H7 (cell line): ENCODE measurements around the gene FOSL1. TPM values are rescaled to one million over a fixed set of nuclear protein-coding genes. Genes with fewer than 3 reads are reported as not detected.

Source experiments
- DNase-seq: peaks from one replicate; pipeline ENCODE4 v3.0.0; 2012
- H3K27me3 ChIP-seq: 2 replicates; pipeline ENCODE4 v1.6.0; 2011; ENCODE audit warnings: mild to moderate bottlenecking, low read length; ENCODE audit not compliant: control insufficient read depth, insufficient read depth
- H3K36me3 ChIP-seq: replicated peaks from 2 replicates; pipeline ENCODE4 v1.5.1; 2011; ENCODE audit warnings: low read length; ENCODE audit not compliant: control insufficient read depth, insufficient read depth
- H3K4me3 ChIP-seq: 2 replicates; pipeline ENCODE4 v1.5.1; 2011; ENCODE audit warnings: low read depth, mild to moderate bottlenecking, control low read depth, low read length, moderate library complexity; ENCODE audit not compliant: insufficient read depth
- total RNA-seq: library from RNA; depleted of rRNA; stranded (reverse); fragments of >200 nt; shearing (Covaris generic); gene quantifications from 2 replicates; pipeline ENCODE4 v1.2.3, GENCODE V29; 2014

Gene FOSL1
- total RNA-seq, 1 experiment from 2014 or later = 0.48 TPM

GRCh38 chr11:65928667-65929066 lies 28.5 kb upstream of the FOSL1 start:
- Histone ChIP-seq H3K36me3 (no peaks in the 10 kb centered on the region), H3K27me3 (no peaks in the 10 kb centered on the region)
- no peak for DNase-seq

DNA sequence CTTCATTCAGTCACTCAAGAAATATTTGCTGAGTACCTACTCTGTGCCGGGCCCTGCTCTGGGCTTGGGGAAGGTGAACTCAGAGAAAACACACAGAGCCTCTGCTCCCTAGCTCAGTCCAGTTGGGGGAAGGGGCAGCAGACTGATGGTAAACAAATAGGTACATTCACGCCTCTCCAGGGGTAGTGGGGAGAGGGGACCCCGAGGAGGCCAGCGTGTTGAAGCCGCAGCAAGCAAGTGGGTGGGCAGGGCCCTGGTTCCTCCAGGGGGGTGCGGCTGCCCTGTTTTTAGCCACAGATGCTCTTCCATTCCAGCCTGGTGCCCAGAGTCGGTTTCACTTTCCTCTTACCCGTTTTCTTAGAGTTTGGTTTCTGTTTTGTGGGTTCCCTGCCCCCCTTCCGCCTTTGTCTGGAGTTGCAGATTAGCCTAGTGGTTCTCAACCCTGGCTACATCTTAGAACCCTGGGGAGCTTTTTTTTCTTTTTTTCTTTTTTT lies 27.8 kb upstream of the FOSL1 start:
- peak; percentile 62 for DNase-seq

More at GRCh38 chr11:65928667-65929066, 28.5 kb upstream of the FOSL1 start:
- H3K4me3 ChIP-seq = no peak overlapping the region

GRCh38 chr11:65925397-65925796 lies 25.2 kb upstream of the FOSL1 start:
- Histone ChIP-seq H3K36me3 (no peaks in the 10 kb centered on the region; the same call in none of the 2 replicates), H3K4me3 (no peak overlapping the region), H3K27me3 (no peaks in the 10 kb centered on the region)
- no peak for DNase-seq

More for the DNA sequence above, 27.8 kb upstream of the FOSL1 start:
- H3K36me3 ChIP-seq = no peaks in the 10 kb centered on the region
- H3K4me3 ChIP-seq = no peak overlapping the region
- H3K27me3 ChIP-seq = no peaks in the 10 kb centered on the region

GRCh38 chr11:65922565-65922964 lies 22.4 kb upstream of the FOSL1 start:
- DNase-seq = no peak
- H3K27me3 ChIP-seq = no peaks in the 10 kb centered on the region
- no peaks in the 10 kb centered on the region; the same call in none of the 2 replicates for H3K36me3 ChIP-seq
- H3K4me3 ChIP-seq = no peak overlapping the region

DNA sequence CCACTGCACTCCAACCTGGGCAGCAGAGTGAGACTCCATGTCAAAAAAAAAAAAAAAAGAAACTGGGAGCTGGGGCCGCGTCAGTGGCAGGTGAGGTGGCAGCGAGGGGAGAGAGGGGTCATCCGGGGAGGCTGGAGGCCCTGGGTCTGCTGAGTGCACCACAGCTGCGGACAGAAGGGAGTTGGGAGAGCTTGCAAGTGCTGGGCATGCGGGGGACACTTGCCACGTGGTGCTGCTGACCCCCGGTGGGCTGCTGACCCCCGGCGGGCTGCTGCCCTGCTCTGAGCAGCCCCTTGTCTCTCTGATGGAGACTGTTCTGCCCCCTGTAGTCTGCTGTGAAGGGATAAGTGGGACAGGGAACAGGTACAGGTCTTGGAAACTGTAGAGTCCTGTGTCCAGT lies 21.7 kb upstream of the FOSL1 start:
- H3K27me3 ChIP-seq = no peaks in the 10 kb centered on the region
- no peak for DNase-seq
- H3K36me3 ChIP-seq = no peaks in the 10 kb centered on the region; the same call in none of the 2 replicates
- H3K4me3 ChIP-seq = no peak overlapping the region

- Histone ChIP-seq H3K36me3 (no peaks in the 10 kb centered on the region; the same call in none of the 2 replicates), H3K27me3 (no peaks in the 10 kb centered on the region), H3K4me3 (no peak overlapping the region)
- no peak for DNase-seq
These were observed 20.9 kb upstream of the FOSL1 start for GRCh38 chr11:65921033-65921555.

- H3K4me3 ChIP-seq = peak overlapping the region; percentile 88
- H3K27me3 ChIP-seq = no peaks in the 10 kb centered on the region
- DNase-seq = no peak
- H3K36me3 ChIP-seq = no peaks in the 10 kb centered on the region; the same call in none of the 2 replicates
These were observed 20.2 kb upstream of the FOSL1 start for GRCh38 chr11:65920372-65920802.

DNA sequence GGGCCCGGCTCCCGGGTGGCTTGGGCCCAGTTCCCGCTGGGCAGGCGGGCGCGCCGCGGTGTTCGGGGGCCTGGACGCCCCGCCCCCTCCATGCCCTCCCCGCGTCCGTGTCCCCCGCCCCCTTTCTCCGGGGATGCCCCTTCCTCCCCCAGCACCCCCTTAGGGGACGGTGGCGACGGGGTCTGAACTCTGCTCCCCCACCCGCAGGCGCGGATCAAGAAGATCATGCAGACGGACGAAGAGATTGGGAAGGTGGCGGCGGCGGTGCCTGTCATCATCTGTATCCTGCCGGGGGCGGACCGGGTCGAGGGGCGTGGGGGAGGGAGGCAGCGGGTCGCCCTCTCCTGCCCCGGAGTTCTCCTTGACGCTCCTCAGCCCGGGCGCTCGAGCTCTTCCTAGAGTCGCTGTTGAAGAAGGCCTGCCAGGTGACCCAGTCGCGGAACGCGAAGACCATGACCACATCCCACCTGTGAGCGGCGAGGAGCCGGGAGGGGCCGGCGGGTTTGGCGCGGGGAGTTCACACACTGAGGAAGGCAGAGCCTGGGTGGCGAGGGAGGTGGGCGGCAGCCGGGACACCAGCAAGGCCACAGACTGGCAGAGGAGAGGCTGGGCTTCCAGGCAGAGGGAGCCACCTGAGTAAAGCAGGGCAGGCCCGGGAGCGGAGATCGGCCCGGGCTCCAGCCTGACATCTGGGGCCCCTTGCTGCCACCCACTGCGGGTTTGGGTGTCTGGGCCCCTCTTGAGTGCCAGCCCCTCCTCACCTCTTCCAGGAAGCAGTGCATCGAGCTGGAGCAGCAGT lies 19.6 kb upstream of the FOSL1 start:
- DNase-seq = peak; percentile 91
- peak overlapping the region; percentile 88 for H3K4me3 ChIP-seq
- no peaks in the 10 kb centered on the region; the same call in none of the 2 replicates for H3K36me3 ChIP-seq
- no peaks in the 10 kb centered on the region for H3K27me3 ChIP-seq

DNA sequence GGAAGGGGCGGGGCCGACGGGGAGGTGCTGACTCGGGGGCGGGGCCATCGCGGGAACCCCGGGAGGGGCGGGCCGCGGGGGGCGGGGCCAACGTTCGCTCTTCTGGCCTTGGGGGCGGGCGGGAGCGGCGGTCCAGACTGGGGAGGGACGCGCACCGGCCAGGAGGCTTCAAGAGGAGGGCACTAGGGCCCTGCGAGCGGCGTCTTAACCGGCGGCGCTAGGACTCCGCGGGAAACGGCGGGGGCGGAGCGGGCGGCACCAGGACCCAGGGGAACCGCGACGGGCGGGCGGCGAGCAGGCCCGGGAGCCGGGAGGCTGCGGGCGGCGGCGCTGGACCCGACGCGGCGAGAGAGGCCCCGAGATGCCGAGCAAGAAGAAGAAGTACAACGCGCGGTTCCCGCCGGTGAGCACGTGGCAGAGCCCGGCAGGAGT lies 19.0 kb upstream of the FOSL1 start, which contains the start of gene DRAP1:
Gene DRAP1, plus strand, starts transcription at position 286 of the 432 bp plus-strand sequence. Its CDS starts 76 bp downstream, at position 362.
- peak; percentile 100 for DNase-seq
- Histone ChIP-seq H3K4me3 (peak within 1 kb of the TSS; percentile 90), H3K27me3 (no peaks in the 10 kb centered on the region), H3K36me3 (no peaks in the 10 kb centered on the region; the same call in none of the 2 replicates)

DNA sequence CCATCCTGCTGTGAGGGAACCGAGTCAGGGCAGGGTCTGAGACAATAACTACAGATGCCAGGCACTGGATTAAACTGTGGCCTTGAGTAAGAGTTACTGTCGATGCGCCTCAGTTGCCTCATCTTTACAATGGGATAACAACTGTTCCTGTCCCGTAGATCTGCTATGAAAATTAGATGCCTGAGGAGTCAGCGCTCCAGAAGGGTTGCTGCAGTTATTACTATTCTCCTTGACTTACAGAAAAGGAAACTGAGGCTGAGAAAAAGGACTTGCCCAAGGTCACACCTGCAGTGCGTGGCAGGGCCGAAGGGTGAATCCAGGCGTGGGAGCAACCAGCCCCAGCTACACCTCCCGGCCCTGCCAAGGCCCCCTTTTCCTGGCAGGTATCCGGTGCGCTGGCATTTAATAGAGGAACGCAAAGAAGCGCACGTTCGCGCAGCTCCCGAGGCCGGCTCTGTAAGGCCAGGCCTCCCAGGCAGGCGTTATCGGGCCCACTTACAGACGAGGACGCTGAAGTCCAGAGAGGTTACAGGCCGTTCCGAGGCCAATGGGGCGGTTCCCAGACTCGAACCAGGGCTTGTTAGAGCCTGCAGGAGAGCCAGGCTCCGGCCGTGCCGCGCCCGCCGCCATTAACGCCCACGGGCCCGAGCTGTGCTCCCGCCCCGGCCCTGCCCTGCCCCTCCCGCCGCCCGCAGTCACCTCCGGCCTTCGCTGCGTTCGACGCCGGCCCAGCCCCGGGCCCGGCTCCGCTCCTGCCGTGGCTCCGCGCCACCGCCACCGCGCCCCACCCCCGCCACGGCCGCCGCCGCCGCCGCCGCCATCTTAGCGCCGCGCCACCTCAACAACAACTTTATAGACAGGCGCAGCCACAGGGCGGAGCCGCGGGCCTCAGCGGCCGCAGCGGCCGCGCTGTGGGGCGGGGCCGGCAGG lies 18.3 kb upstream of the FOSL1 start, which contains the start of gene C11orf68:
Gene C11orf68, minus strand, starts transcription at position 852 of the 930 bp plus-strand sequence. Its CDS starts 31 bp downstream, at position 821.
- no peak for DNase-seq
- Histone ChIP-seq H3K4me3 (peak within 1 kb of the TSS; percentile 90), H3K27me3 (no peaks in the 10 kb centered on the region), H3K36me3 (no peaks in the 10 kb centered on the region; the same call in none of the 2 replicates)

DNA sequence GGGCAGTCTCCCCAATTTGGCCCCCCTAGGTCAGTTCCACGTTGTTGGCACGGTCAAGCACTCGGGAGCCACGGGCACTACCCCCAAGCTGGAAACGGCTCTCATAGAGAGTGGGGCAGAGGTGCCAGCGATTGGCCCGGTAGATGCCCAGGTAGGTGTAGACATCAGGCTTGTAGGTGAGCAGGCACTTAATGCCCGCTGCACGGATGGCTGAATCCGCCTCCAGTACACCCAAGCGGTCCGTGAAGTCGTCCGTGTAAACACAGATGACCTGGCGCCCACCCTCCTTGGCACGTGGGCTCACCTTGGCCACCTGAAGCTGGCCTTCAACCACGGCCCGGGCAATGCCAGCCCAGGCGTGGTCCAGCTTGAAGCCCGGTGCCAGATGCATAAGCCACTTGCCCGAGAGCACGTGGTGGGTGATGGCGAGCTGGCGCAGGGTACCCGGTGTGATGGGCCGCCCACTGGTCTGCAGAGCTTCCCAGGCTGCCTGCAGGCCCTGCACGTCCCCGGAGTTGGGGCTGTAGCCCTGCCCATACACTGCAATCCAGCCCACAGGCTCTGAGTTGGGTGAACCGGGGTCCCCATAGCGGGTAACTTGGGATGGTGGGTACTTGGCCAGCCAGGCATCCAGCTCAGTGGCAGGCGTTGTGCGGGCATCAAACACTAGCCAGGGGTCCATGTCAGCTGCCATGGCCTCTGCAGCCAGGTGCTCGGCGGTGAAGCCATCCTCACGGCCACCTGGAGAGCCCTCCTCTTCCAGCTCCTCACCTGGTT lies 17.4 kb upstream of the FOSL1 start:
- Histone ChIP-seq H3K27me3 (no peaks in the 10 kb centered on the region), H3K36me3 (no peaks in the 10 kb centered on the region; the same call in none of the 2 replicates), H3K4me3 (peak overlapping the region; percentile 90)
- DNase-seq = no peak

DNA sequence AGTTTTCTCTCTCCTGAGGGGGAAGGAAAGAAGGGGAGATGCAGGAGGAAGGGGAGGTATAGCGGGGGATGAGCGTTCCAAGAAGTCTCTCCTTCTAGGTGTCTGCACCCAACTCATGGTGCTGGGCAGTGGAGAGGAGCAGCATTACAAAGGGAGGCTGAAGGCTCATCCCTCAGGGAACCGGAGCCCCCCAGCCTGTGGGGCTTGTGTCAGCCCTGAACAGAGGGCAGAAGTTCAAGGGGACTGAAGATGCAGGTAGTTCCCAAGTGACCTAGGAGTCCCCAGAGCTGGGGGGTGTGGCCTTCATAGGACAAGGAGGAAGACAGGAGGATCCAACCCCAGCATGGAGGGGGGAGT lies 16.9 kb upstream of the FOSL1 start:
- no peak overlapping the region for H3K4me3 ChIP-seq
- no peaks in the 10 kb centered on the region for H3K27me3 ChIP-seq
- H3K36me3 ChIP-seq = no peaks in the 10 kb centered on the region; the same call in 1 of the 2 replicates
- DNase-seq = no peak

DNA sequence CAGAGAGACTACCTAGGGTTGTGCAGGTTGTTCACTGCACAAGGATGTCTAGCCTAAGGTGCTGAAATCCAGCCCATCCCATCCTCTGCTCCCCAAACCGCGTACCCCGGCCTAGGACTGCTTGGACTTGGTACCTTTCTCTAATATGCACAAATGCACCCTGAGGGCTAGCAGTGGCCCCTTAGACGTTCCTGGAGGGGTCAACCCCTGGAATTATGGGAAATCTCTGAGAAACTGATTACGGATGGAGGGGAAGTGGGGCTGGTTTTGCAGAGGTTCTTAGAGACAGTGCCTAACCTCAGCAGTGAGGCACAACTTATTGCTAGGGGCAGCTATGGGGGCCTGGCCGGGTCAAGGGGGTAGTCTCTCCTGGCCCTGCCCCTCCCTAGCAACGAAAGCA lies 16.2 kb upstream of the FOSL1 start:
- Histone ChIP-seq H3K36me3 (no peaks in the 10 kb centered on the region; the same call in 1 of the 2 replicates), H3K4me3 (no peak overlapping the region; the same call in 1 of the 2 replicates), H3K27me3 (no peaks in the 10 kb centered on the region)
- no peak for DNase-seq
